Mucosa of stomach (tissue), 1 donor: ENCODE data around the gene CDC14B.
"Not testable (repeated sequence)": the region's sequence is repeated elsewhere in the genome, so short reads cannot be mapped to it uniquely, and the experiment has no call there.

Experiments used
- H3K27me3 ChIP-seq: one replicate; pipeline ENCODE4 v1.7.0; 2013; ENCODE audit warnings: mild to moderate bottlenecking, low read length; ENCODE audit not compliant: control insufficient read depth, insufficient read depth
- H3K36me3 ChIP-seq: one replicate; pipeline ENCODE4 v1.7.0; 2013; ENCODE audit warnings: low read length; ENCODE audit not compliant: control insufficient read depth, insufficient read depth
- H3K4me1 ChIP-seq: one replicate; pipeline ENCODE4 v1.7.0; 2013; ENCODE audit warnings: mild to moderate bottlenecking, low read length; ENCODE audit not compliant: control insufficient read depth, insufficient read depth
- H3K4me3 ChIP-seq: one replicate; pipeline ENCODE4 v1.7.0; 2013; ENCODE audit warnings: low read length
- H3K9ac ChIP-seq: one replicate; pipeline ENCODE4 v1.7.0; 2013; ENCODE audit warnings: mild to moderate bottlenecking, low read length, moderate library complexity
- H3K9me3 ChIP-seq: one replicate; pipeline ENCODE4 v1.7.0; 2013; ENCODE audit warnings: mild to moderate bottlenecking, low read length, moderate library complexity; ENCODE audit not compliant: control insufficient read depth
- donor health status: Pancreatic carcinoma.

CDC14B gene

GRCh38 chr9:96514108-96514799 lies 105.4 kb downstream of the CDC14B start:
- H3K36me3 ChIP-seq: no peaks in the 10 kb centered on the region
- H3K4me3 ChIP-seq: no peak overlapping the region
- H3K9ac ChIP-seq: no peak overlapping the region
- no peaks in the 10 kb centered on the region for H3K9me3 ChIP-seq
- H3K4me1 ChIP-seq: no peaks in the 10 kb centered on the region
- H3K27me3 ChIP-seq: no peaks in the 10 kb centered on the region

- Histone ChIP-seq H3K9me3 (no peaks in the 10 kb centered on the region), H3K4me3 (no peak overlapping the region), H3K4me1 (no peaks in the 10 kb centered on the region), H3K27me3 (no peaks in the 10 kb centered on the region), H3K36me3 (no peaks in the 10 kb centered on the region), H3K9ac (no peak overlapping the region)
Measured at GRCh38 chr9:96513622-96514021, 106.0 kb downstream of the CDC14B start.

- no peaks in the 10 kb centered on the region for H3K4me1 ChIP-seq
- H3K9ac ChIP-seq: no peak overlapping the region
Measured at GRCh38 chr9:96512240-96512639, 107.4 kb downstream of the CDC14B start.

GRCh38 chr9:96510258-96510657 lies 109.4 kb downstream of the CDC14B start:
- Histone ChIP-seq H3K36me3 (no peaks in the 10 kb centered on the region), H3K4me3 (no peak overlapping the region), H3K27me3 (no peaks in the 10 kb centered on the region), H3K9ac (no peak overlapping the region), H3K4me1 (no peaks in the 10 kb centered on the region), H3K9me3 (no peaks in the 10 kb centered on the region)

More at GRCh38 chr9:96512240-96512639, 107.4 kb downstream of the CDC14B start:
- Histone ChIP-seq H3K36me3 (no peaks in the 10 kb centered on the region), H3K4me3 (no peak overlapping the region), H3K27me3 (no peaks in the 10 kb centered on the region), H3K9me3 (no peaks in the 10 kb centered on the region)

GRCh38 chr9:96509848-96510247 lies 109.8 kb downstream of the CDC14B start:
- Histone ChIP-seq H3K4me1 (no peaks in the 10 kb centered on the region), H3K4me3 (no peak overlapping the region), H3K36me3 (no peaks in the 10 kb centered on the region), H3K9ac (no peak overlapping the region), H3K27me3 (no peaks in the 10 kb centered on the region), H3K9me3 (no peaks in the 10 kb centered on the region)

- Histone ChIP-seq H3K4me1 (no peaks in the 10 kb centered on the region), H3K36me3 (no peaks in the 10 kb centered on the region), H3K9me3 (no peaks in the 10 kb centered on the region), H3K4me3 (no peak overlapping the region), H3K27me3 (no peaks in the 10 kb centered on the region), H3K9ac (no peak overlapping the region)
Measured at GRCh38 chr9:96509026-96509425, 110.6 kb downstream of the CDC14B start.

- H3K4me1 ChIP-seq: no peaks in the 10 kb centered on the region
- H3K4me3 ChIP-seq: no peak overlapping the region
- H3K9me3 ChIP-seq: no peaks in the 10 kb centered on the region
- H3K36me3 ChIP-seq: no peaks in the 10 kb centered on the region
- H3K9ac ChIP-seq: no peak overlapping the region
- no peaks in the 10 kb centered on the region for H3K27me3 ChIP-seq
Measured at GRCh38 chr9:96508227-96508940, 111.3 kb downstream of the CDC14B start.

- Histone ChIP-seq H3K27me3 (no peaks in the 10 kb centered on the region), H3K9me3 (no peaks in the 10 kb centered on the region), H3K36me3 (no peaks in the 10 kb centered on the region), H3K9ac (no peak overlapping the region), H3K4me1 (no peaks in the 10 kb centered on the region), H3K4me3 (no peak overlapping the region)
Measured at GRCh38 chr9:96505316-96505991, 114.2 kb downstream of the CDC14B start.

GRCh38 chr9:96503918-96504317 lies 115.7 kb downstream of the CDC14B start:
- no peak overlapping the region for H3K4me3 ChIP-seq
- H3K36me3 ChIP-seq: no peaks in the 10 kb centered on the region
- no peaks in the 10 kb centered on the region for H3K4me1 ChIP-seq

GRCh38 chr9:96503374-96503748 lies 116.3 kb downstream of the CDC14B start:
- H3K4me3 ChIP-seq, H3K9ac ChIP-seq, H3K27me3 ChIP-seq, H3K4me1 ChIP-seq, H3K36me3 ChIP-seq, H3K9me3 ChIP-seq: not testable (repeated sequence)

More at GRCh38 chr9:96503918-96504317, 115.7 kb downstream of the CDC14B start:
- no peaks in the 10 kb centered on the region for H3K9me3 ChIP-seq
- no peak overlapping the region for H3K9ac ChIP-seq
- no peaks in the 10 kb centered on the region for H3K27me3 ChIP-seq

- no peak overlapping the region for H3K9ac ChIP-seq
Measured at GRCh38 chr9:96502539-96503373, 116.9 kb downstream of the CDC14B start.

More at GRCh38 chr9:96502539-96503373, 116.9 kb downstream of the CDC14B start:
- no peaks in the 10 kb centered on the region for H3K9me3 ChIP-seq
- no peaks in the 10 kb centered on the region for H3K36me3 ChIP-seq
- no peaks in the 10 kb centered on the region for H3K27me3 ChIP-seq
- no peak overlapping the region for H3K4me3 ChIP-seq
- H3K4me1 ChIP-seq: no peaks in the 10 kb centered on the region
